ENCODE measurements around the gene ZNF330. TPM values are rescaled to one million over a fixed set of nuclear protein-coding genes. Genes with fewer than 3 reads are reported as not detected.

The ZNF330 gene
- total RNA-seq, 1 donor from 2014 or later: 32.1 TPM

DNA sequence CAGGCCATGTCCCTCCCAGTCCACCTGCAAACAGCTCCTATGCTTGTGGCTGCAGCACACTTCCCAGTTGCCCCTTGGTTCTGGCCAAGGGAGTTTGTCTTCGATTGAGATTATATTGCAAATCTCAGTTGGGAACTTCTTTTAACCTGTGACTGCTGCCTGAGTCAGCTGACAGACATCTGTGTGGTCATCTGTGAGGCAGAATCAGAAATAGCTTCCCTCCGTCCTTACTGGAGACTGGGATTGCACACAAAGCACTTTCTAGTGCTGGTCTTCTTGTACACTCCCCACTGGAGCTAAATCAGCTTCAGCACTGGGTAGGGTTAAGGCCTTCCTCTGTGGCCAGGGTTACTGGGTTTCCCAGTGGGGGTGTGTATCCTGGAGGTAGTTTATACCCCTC, 34.3 kb downstream of the ZNF330 start:
- no peaks in the 10 kb centered on the region for H3K9me3 Mint-ChIP-seq (ENCODE audit: unreplicated experiment)
- no peak overlapping the region for H3K27ac Mint-ChIP-seq (ENCODE audit: unreplicated experiment)
- H3K4me3 ChIP-seq (ENCODE audit: insufficient read depth, low read depth, low read length): no peak overlapping the region
- H3K36me3 ChIP-seq (ENCODE audit: insufficient read depth, low read length): no peaks in the 10 kb centered on the region
- no peak overlapping the region for H3K4me3 Mint-ChIP-seq (ENCODE audit: unreplicated experiment)
- H3K27me3 ChIP-seq (ENCODE audit: insufficient read depth, low read length): no peaks in the 10 kb centered on the region
- no peaks in the 10 kb centered on the region for H3K9me3 ChIP-seq (ENCODE audit: insufficient read depth, low read depth, low read length)
- no peaks in the 10 kb centered on the region for H3K4me1 ChIP-seq (ENCODE audit: insufficient read depth, low read length)
- no peak overlapping the region for H3K9ac ChIP-seq (ENCODE audit: low read length)
- no peak overlapping the region for H2AFZ ChIP-seq (ENCODE audit: low read depth, low read length)
- no peak for FAIRE-seq
- no peaks in the 10 kb centered on the region for H3K36me3 Mint-ChIP-seq (ENCODE audit: low read depth, unreplicated experiment)
- peaks cover 10% of the 10 kb centered on the region for H3K4me1 Mint-ChIP-seq (ENCODE audit: low read depth, unreplicated experiment)
- no peak for DNase-seq (ENCODE audit: low read depth)
- no peak overlapping the region for H3K27ac ChIP-seq (ENCODE audit: low read depth, low read length)
- no peaks in the 10 kb centered on the region for H3K79me2 ChIP-seq (ENCODE audit: insufficient read depth, low read length)
- no peak overlapping the region for H3K4me2 ChIP-seq (ENCODE audit: low read length)
- no peaks in the 10 kb centered on the region for H4K20me1 ChIP-seq (ENCODE audit: insufficient read depth, low read length)
- H3K27me3 Mint-ChIP-seq (ENCODE audit: low read depth, unreplicated experiment): no peaks in the 10 kb centered on the region
- TF ChIP-seq EZH2 (IDR thresholded peaks at IDR 0.05; ENCODE audit: insufficient read depth, low read length) (no peak), CTCF (IDR thresholded peaks at IDR 0.05; ENCODE audit: insufficient read depth, low read depth, low read length) (no peak)

DNA sequence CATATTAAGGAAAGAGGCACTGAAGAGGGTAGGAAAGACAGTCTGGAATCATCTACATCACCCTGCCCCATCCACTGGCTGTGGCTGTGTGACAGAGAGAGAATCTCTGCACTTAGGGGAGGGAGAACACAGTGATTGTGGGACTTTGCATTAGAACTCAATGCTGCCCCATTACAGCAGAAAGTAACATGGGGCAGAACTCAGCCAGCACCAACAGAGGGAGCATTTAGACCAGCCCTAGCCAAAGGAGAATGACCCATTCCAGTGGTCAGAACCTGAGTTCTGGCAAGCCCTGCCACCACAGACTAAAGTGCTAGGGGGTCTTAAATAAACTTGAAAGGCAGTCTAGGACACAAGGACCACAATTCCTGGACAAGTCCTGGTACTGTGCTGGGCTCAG, 37.9 kb downstream of the ZNF330 start:
- no peak for FAIRE-seq
- Histone ChIP-seq H3K9me3 (ENCODE audit: insufficient read depth, low read depth, low read length) (no peaks in the 10 kb centered on the region), H3K27me3 (ENCODE audit: insufficient read depth, low read length) (no peaks in the 10 kb centered on the region), H2AFZ (ENCODE audit: low read depth, low read length) (no peak overlapping the region), H3K79me2 (ENCODE audit: insufficient read depth, low read length) (no peaks in the 10 kb centered on the region), H3K9ac (ENCODE audit: low read length) (no peak overlapping the region), H3K4me3 (ENCODE audit: insufficient read depth, low read depth, low read length) (no peak overlapping the region), H4K20me1 (ENCODE audit: insufficient read depth, low read length) (no peaks in the 10 kb centered on the region), H3K4me2 (ENCODE audit: low read length) (no peak overlapping the region), H3K4me1 (ENCODE audit: insufficient read depth, low read length) (no peaks in the 10 kb centered on the region), H3K36me3 (ENCODE audit: insufficient read depth, low read length) (no peaks in the 10 kb centered on the region), H3K27ac (ENCODE audit: low read depth, low read length) (no peak overlapping the region)
- Mint-ChIP-seq H3K27me3 (ENCODE audit: low read depth, unreplicated experiment) (no peaks in the 10 kb centered on the region), H3K4me1 (ENCODE audit: low read depth, unreplicated experiment) (peaks cover 10% of the 10 kb centered on the region), H3K36me3 (ENCODE audit: low read depth, unreplicated experiment) (no peaks in the 10 kb centered on the region), H3K27ac (ENCODE audit: unreplicated experiment) (no peak overlapping the region), H3K9me3 (ENCODE audit: unreplicated experiment) (no peaks in the 10 kb centered on the region), H3K4me3 (ENCODE audit: unreplicated experiment) (no peak overlapping the region)
- no peak for TF ChIP-seq CTCF (IDR thresholded peaks at IDR 0.05; ENCODE audit: insufficient read depth, low read depth, low read length)
- no peak for TF ChIP-seq EZH2 (IDR thresholded peaks at IDR 0.05; ENCODE audit: insufficient read depth, low read length)
- DNase-seq (ENCODE audit: low read depth): no peak

DNA sequence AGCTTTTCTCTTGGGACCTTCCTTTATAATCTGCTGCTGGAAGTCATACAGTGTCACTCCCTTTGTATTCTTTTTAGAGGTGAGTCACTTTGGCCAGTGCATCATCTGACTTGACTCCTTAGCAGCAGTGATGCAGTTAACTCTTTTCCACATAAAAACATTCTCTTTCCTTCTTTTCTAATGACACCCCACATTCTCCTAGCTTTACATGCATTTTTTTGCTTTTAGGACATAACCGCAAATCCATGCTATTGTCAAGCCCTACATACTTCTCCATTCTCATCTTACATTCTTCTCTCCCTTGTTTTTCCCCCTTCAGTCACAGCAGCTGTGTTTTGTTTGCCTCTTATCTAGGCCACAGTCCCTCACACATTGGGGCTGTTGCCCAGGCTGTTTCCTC, 55.1 kb downstream of the ZNF330 start:
- H3K36me3 ChIP-seq (ENCODE audit: insufficient read depth, low read length): no peaks in the 10 kb centered on the region
- H3K4me3 Mint-ChIP-seq (ENCODE audit: unreplicated experiment): no peak overlapping the region
- no peaks in the 10 kb centered on the region for H3K4me1 Mint-ChIP-seq (ENCODE audit: low read depth, unreplicated experiment)
- H4K20me1 ChIP-seq (ENCODE audit: insufficient read depth, low read length): no peaks in the 10 kb centered on the region
- H3K9me3 ChIP-seq (ENCODE audit: insufficient read depth, low read depth, low read length): no peaks in the 10 kb centered on the region
- peak; percentile 99 for DNase-seq (ENCODE audit: low read depth)
- no peaks in the 10 kb centered on the region for H3K27me3 ChIP-seq (ENCODE audit: insufficient read depth, low read length)
- H3K9ac ChIP-seq (ENCODE audit: low read length): peak overlapping the region; percentile 22
- H3K4me3 ChIP-seq (ENCODE audit: insufficient read depth, low read depth, low read length): no peak overlapping the region
- H3K4me1 ChIP-seq (ENCODE audit: insufficient read depth, low read length): peaks cover 18% of the 10 kb centered on the region
- peak; percentile 95 for FAIRE-seq
- TF ChIP-seq CTCF (IDR thresholded peaks at IDR 0.05; ENCODE audit: insufficient read depth, low read depth, low read length) (no peak), EZH2 (IDR thresholded peaks at IDR 0.05; ENCODE audit: insufficient read depth, low read length) (no peak)
- no peaks in the 10 kb centered on the region for H3K79me2 ChIP-seq (ENCODE audit: insufficient read depth, low read length)
- H3K36me3 Mint-ChIP-seq (ENCODE audit: low read depth, unreplicated experiment): no peaks in the 10 kb centered on the region
- no peaks in the 10 kb centered on the region for H3K27me3 Mint-ChIP-seq (ENCODE audit: low read depth, unreplicated experiment)
- H2AFZ ChIP-seq (ENCODE audit: low read depth, low read length): no peak overlapping the region
- H3K4me2 ChIP-seq (ENCODE audit: low read length): peak overlapping the region; percentile 53
- H3K9me3 Mint-ChIP-seq (ENCODE audit: unreplicated experiment): no peaks in the 10 kb centered on the region
- H3K27ac ChIP-seq (ENCODE audit: low read depth, low read length): peak overlapping the region; percentile 75
- H3K27ac Mint-ChIP-seq (ENCODE audit: unreplicated experiment): no peak overlapping the region

Data from astrocyte (in vitro differentiated cells and primary cell).